ENCODE data around the gene POLG2. TPM values are rescaled to one million over a fixed set of nuclear protein-coding genes. Genes with fewer than 3 reads are reported as not detected.
"Not testable (repeated sequence)": the region's sequence is repeated elsewhere in the genome, so short reads cannot be mapped to it uniquely, and the experiment has no call there.

The POLG2 gene
- total RNA-seq, 1 donor from 2014 or later = 29.3 TPM

GRCh38 chr17:64443086-64443760 is 53.6 kb downstream of the POLG2 start:
- intact Hi-C loops (cut with micrococcal nuclease) = loop anchor here (2.0 kb wide), 2 partner anchors 14 to 22 kb away; no protein-coding TSS in a partner anchor

GRCh38 chr17:64442541-64442971 is 54.3 kb downstream of the POLG2 start:
- intact Hi-C loops (cut with micrococcal nuclease) = loop anchor here (2.0 kb wide), 2 partner anchors 14 to 22 kb away; no protein-coding TSS in a partner anchor

GRCh38 chr17:64441772-64442540 is 54.9 kb downstream of the POLG2 start:
- intact Hi-C loops (cut with micrococcal nuclease) = loop anchor here (2.0 kb wide), 2 partner anchors 15 to 21 kb away; no protein-coding TSS in a partner anchor

GRCh38 chr17:64439956-64440355 is 56.9 kb downstream of the POLG2 start:
- intact Hi-C loops (cut with micrococcal nuclease) = no loop called here

- intact Hi-C loops (cut with micrococcal nuclease) = not testable (repeated sequence)
Measured at GRCh38 chr17:64439521-64439920, 57.3 kb downstream of the POLG2 start.

GRCh38 chr17:64437944-64438525 is 58.8 kb downstream of the POLG2 start:
- intact Hi-C loops (cut with micrococcal nuclease) = no loop called here

GRCh38 chr17:64431534-64431933 is 65.3 kb downstream of the POLG2 start:
- intact Hi-C loops (cut with micrococcal nuclease) = no loop called here

GRCh38 chr17:64430036-64430435 is 66.8 kb downstream of the POLG2 start:
- intact Hi-C loops (cut with micrococcal nuclease) = not testable (repeated sequence)

- intact Hi-C loops (cut with micrococcal nuclease) = no loop called here
Measured at GRCh38 chr17:64428406-64428805, 68.4 kb downstream of the POLG2 start.

Other genes starting within 250 kb of the POLG2 start
- gene TEX2, start 233.8 kb downstream of the POLG2 start, total RNA-seq = 14.6 and 15.9 TPM in 2 replicates
- gene PECAM1, start 106.2 kb downstream of the POLG2 start, total RNA-seq = 6.5 and 7.9 TPM in 2 replicates
- gene MILR1, start 47.9 kb downstream of the POLG2 start, total RNA-seq = 3.6 and 5.4 TPM in 2 replicates
- 884 and 889 TPM in 2 replicates for gene DDX5, start 9.2 kb upstream of the POLG2 start, total RNA-seq
- gene CEP95, start 9.9 kb upstream of the POLG2 start, total RNA-seq = 48.3 and 51.6 TPM in 2 replicates
- gene SMURF2, start 165.3 kb upstream of the POLG2 start, total RNA-seq = 13.5 and 16.8 TPM in 2 replicates